Neural progenitor cell (in vitro differentiated cells): ENCODE results near the gene CCL20.
A peak's percentile ranks its signal among the peaks of the same experiment; 100 is the strongest.

Source experiments
- CTCF ChIP-seq: fragments of 200-600 bp; sonication (generic); IDR thresholded peaks from 2 replicates; pipeline ENCODE4 v1.5.1; 2017; ENCODE audit warnings: antibody characterized with exemption, mild to moderate bottlenecking
- EZH2 ChIP-seq: fragments of 200-600 bp; sonication (generic); IDR thresholded peaks from 2 replicates; pipeline ENCODE4 v1.6.1; 2017; ENCODE audit warnings: antibody characterized with exemption, mild to moderate bottlenecking, moderate library complexity

GRCh38 chr2:227862227-227862740, 48.6 kb downstream of the CCL20 start:
- TF ChIP-seq EZH2 (no peak), CTCF (peak; percentile 81)
